HepG2 (cell line): ENCODE results near the gene DHX30. TPM values are rescaled to one million over a fixed set of nuclear protein-coding genes. Genes with fewer than 3 reads are reported as not detected.

Source experiments
- ATF7 ChIP-seq, 2 experiments: fragments of 450-650 bp in 1 of 2; sonication (generic) in 1 of 2; formaldehyde crosslinking in 1 of 2; IDR thresholded peaks; 2 replicates each; pipeline versions ENCODE4 v1.4.0 to v1.6.1; 2016 to 2020; ENCODE audit warnings: antibody characterized with exemption in 1 of 2, mild to moderate bottlenecking in 1 of 2, missing genetic modification reagents in 1 of 2
- CREM ChIP-seq, 2 experiments: sonication (generic) in 1 of 2; formaldehyde crosslinking in 1 of 2; IDR thresholded peaks; 2 replicates each; pipeline versions ENCODE4 v1.4.0 to v1.6.1; 2016 to 2020; ENCODE audit warnings: antibody characterized with exemption in 1 of 2, mild to moderate bottlenecking in 1 of 2, missing genetic modification reagents in 1 of 2
- EP300 ChIP-seq, 3 experiments: sonication (generic) in 1 of 3; formaldehyde crosslinking in 1 of 3; IDR thresholded peaks; 2 replicates each; pipeline versions ENCODE4 v1.5.1 to v1.6.1; 2011 to 2020; ENCODE audit warnings: low read depth in 2 of 3, low read length in 2 of 3, borderline replicate concordance in 1 of 3, improper control_type of control experiment in 1 of 3, mild to moderate bottlenecking in 1 of 3, missing genetic modification reagents in 1 of 3, moderate library complexity in 1 of 3
- FIP1L1 ChIP-seq: fragments of 200-400 bp; formaldehyde crosslinking; IDR thresholded peaks from 2 replicates; pipeline ENCODE4 v1.6.1; 2018; ENCODE audit warnings: low read depth, mild to moderate bottlenecking, low read length, moderate library complexity, borderline replicate concordance; ENCODE audit not compliant: insufficient read depth
- FOXP1 ChIP-seq, 2 experiments: fragments of 450-650 bp in 1 of 2; IDR thresholded peaks; 2 replicates each; pipeline ENCODE4 v1.6.1; 2017 to 2018; ENCODE audit warnings: antibody characterized with exemption in 1 of 2
- GATA4 ChIP-seq: sonication (generic); IDR thresholded peaks from 2 replicates; pipeline ENCODE4 v1.6.1; 2016; ENCODE audit warnings: antibody characterized with exemption, low read depth, borderline replicate concordance
- HMGA1 ChIP-seq: sonication (generic); formaldehyde crosslinking; conservative IDR thresholded peaks from 2 replicates; pipeline ENCODE4 v1.4.0; 2020; ENCODE audit warnings: missing genetic modification reagents
- IKZF1 ChIP-seq: fragments of 450-650 bp; IDR thresholded peaks from 2 replicates; pipeline ENCODE4 v1.7.1; 2016
- MIER3 ChIP-seq: IDR thresholded peaks from 2 replicates; pipeline ENCODE4 v1.6.1; 2016; ENCODE audit warnings: missing compliant biosample characterization, borderline replicate concordance
- NFYC ChIP-seq: IDR thresholded peaks from 2 replicates; pipeline ENCODE4 v1.6.1; 2016; ENCODE audit warnings: missing genetic modification reagents, missing compliant biosample characterization
- NR2F1 ChIP-seq, 2 experiments: fragments of 450-650 bp in 1 of 2; formaldehyde crosslinking in 1 of 2; IDR thresholded peaks; 2 replicates each; pipeline versions ENCODE4 v1.5.0 to v1.6.1; 2016 to 2020; ENCODE audit warnings: mild to moderate bottlenecking in 1 of 2, missing compliant biosample characterization in 1 of 2, missing genetic modification reagents in 1 of 2, moderate library complexity in 1 of 2
- PAX8 ChIP-seq: sonication (generic); formaldehyde crosslinking; IDR thresholded peaks from 2 replicates; pipeline ENCODE4 v1.8.0; 2022; ENCODE audit warnings: mild to moderate bottlenecking, missing genetic modification reagents, borderline replicate concordance
- PHF21A ChIP-seq: sonication (generic); formaldehyde crosslinking; IDR thresholded peaks from 2 replicates; pipeline ENCODE4 v1.5.0; 2020; ENCODE audit warnings: mild to moderate bottlenecking, missing genetic modification reagents
- PTBP1 ChIP-seq: fragments of 200-400 bp; formaldehyde crosslinking; IDR thresholded peaks from 2 replicates; pipeline ENCODE4 v1.6.1; 2018; ENCODE audit warnings: low read length, low read depth; ENCODE audit not compliant: poor library complexity, severe bottlenecking
- SKI ChIP-seq: fragments of 450-650 bp; IDR thresholded peaks from one replicate; pipeline ENCODE4 v1.6.1; 2018; ENCODE audit warnings: mild to moderate bottlenecking; ENCODE audit not compliant: partially characterized antibody
- SRSF1 ChIP-seq: fragments of 200-400 bp; formaldehyde crosslinking; optimal IDR thresholded peaks from 2 replicates; pipeline ENCODE3; 2017; ENCODE audit warnings: mild to moderate bottlenecking, low read depth, low read length, moderate library complexity
- U2AF1 ChIP-seq: fragments of 200-400 bp; formaldehyde crosslinking; optimal IDR thresholded peaks from 2 replicates; pipeline ENCODE3; 2017; ENCODE audit warnings: mild to moderate bottlenecking, low read depth, low read length
- ZBTB20 ChIP-seq: sonication (generic); formaldehyde crosslinking; IDR thresholded peaks from 2 replicates; pipeline ENCODE4 v1.8.1; 2023; ENCODE audit warnings: missing genetic modification reagents, low read depth, mild to moderate bottlenecking, borderline replicate concordance
- ZKSCAN8 ChIP-seq: IDR thresholded peaks from 2 replicates; pipeline ENCODE4 v1.6.1; 2016; ENCODE audit warnings: borderline replicate concordance, missing genetic modification reagents, missing compliant biosample characterization
- ZNF121 ChIP-seq: sonication (generic); formaldehyde crosslinking; IDR thresholded peaks from 2 replicates; pipeline ENCODE4 v1.5.0; 2020; ENCODE audit warnings: mild to moderate bottlenecking, missing genetic modification reagents
- ZNF367 ChIP-seq: sonication (generic); formaldehyde crosslinking; IDR thresholded peaks from 2 replicates; pipeline ENCODE4 v1.4.0; 2020; ENCODE audit warnings: missing genetic modification reagents, borderline replicate concordance
- ZNF781 ChIP-seq: sonication (generic); formaldehyde crosslinking; IDR thresholded peaks from 2 replicates; pipeline ENCODE4 v1.5.1; 2020; ENCODE audit warnings: borderline replicate concordance, mild to moderate bottlenecking, missing genetic modification reagents; ENCODE audit errors: not compliant biosample characterization
- polyA plus RNA-seq, 8 experiments: library from polyadenylated mRNA; depleted of rRNA in 3 of 8; stranded (reverse) in 7 of 8; unstranded in 1 of 8; fragments of >200 nt; fragmentation: Illumina TruSeq in 4 of 8; extraction: Trizol in 4 of 8; gene quantifications; 2 replicates each; pipeline versions ENCODE4 v1.2.1 to v1.2.3, GENCODE V29; 2011 to 2016; ENCODE audit warnings: low read depth in 4 of 8, missing spikeins in 1 of 8, mixed read lengths in 1 of 8; ENCODE audit not compliant: insufficient read depth in 1 of 8
- total RNA-seq, 5 experiments: library from RNA; depleted of rRNA; stranded (reverse); fragments of >200 nt; fragmentation: Illumina TruSeq; extraction: Trizol; gene quantifications; 2 replicates each; pipeline ENCODE4 v1.2.3, GENCODE V29; 2016; ENCODE audit warnings: low read depth in 1 of 5
- TF ChIP-seq, protein P1 (sequence below): sonication (generic); formaldehyde crosslinking; IDR thresholded peaks from 2 replicates; pipeline ENCODE4 v1.4.0; 2020; ENCODE audit warnings: missing genetic modification reagents, borderline replicate concordance
- TF ChIP-seq, protein P2 (sequence below): sonication (generic); formaldehyde crosslinking; IDR thresholded peaks from 2 replicates; pipeline ENCODE4 v1.5.1; 2020; ENCODE audit warnings: missing genetic modification reagents, mild to moderate bottlenecking, borderline replicate concordance

DHX30 gene
- total and polyA plus RNA-seq, 2 of the 13 experiments (the other 11 are each of a cell fraction or from before 2014, with no cell fraction given): 30.6 to 59.4 TPM

DNA sequence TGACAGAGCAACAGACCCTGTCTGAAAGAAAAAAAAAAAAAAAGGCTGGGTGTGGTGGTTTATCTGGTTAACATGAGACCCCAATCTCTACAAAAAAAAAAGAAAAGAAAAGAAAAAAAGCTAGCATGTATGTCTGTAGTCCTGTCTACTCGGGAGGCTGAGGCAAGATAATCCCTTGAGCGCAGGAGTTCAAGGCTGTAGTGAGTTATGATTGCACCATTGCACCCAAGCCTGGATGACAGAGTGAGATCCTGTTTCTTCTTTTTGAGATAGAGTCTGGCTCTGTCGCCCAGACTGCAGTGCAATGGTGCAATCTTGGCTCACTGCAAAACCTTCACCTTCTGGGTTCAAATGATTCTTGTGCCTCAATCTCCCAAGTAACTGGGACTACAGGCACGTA, 8.4 kb upstream of the DHX30 start (continued):
- TF ChIP-seq GATA4 (no peak), PHF21A (CRISPR knock-in tag) (no peak), ZNF781 (CRISPR knock-in tag) (no peak), SRSF1 (no peak), ZBTB20 (no peak), FOXP1 (IDR thresholded peaks at IDR 0.05) (no peak), FOXP1 (CRISPR knock-in tag; IDR thresholded peaks at IDR 0.05) (no peak; the same call in 1 of the 2 replicates), SKI (peak; percentile 71), NR2F1 (CRISPR knock-in tag; IDR thresholded peaks at IDR 0.05) (peak in 1 of 2 experiments; percentile 28; a peak in 1 of 4 replicates), IKZF1 (no peak), NFYC (no peak), HMGA1 (CRISPR knock-in tag) (no peak), ZNF121 (no peak), U2AF1 (no peak), CREM (IDR thresholded peaks at IDR 0.05) (no peak), CREM (CRISPR knock-in tag; IDR thresholded peaks at IDR 0.05) (no peak), MIER3 (peak; percentile 56; the same call in 1 of the 2 replicates), ZNF367 (CRISPR knock-in tag) (no peak), FIP1L1 (no peak), ZKSCAN8 (CRISPR knock-in tag) (0 out of 2 replicates have a peak, but pooled peaks have one; percentile 33), PTBP1 (no peak), EP300 (IDR thresholded peaks at IDR 0.05; ENCODE audit: low read depth in 2 of 2, low read length in 2 of 2) (peak in 1 of 2 experiments; percentile 56; a peak in 1 of 4 replicates), EP300 (CRISPR knock-in tag; IDR thresholded peaks at IDR 0.05; ENCODE audit: borderline replicate concordance) (0 out of 2 replicates have a peak, but pooled peaks have one; percentile 32), PAX8 (CRISPR knock-in tag) (no peak), ATF7 (IDR thresholded peaks at IDR 0.05) (peak; percentile 7; the same call in 1 of the 2 replicates), ATF7 (CRISPR knock-in tag; IDR thresholded peaks at IDR 0.05) (no peak)
- TF ChIP-seq, protein P1, sequence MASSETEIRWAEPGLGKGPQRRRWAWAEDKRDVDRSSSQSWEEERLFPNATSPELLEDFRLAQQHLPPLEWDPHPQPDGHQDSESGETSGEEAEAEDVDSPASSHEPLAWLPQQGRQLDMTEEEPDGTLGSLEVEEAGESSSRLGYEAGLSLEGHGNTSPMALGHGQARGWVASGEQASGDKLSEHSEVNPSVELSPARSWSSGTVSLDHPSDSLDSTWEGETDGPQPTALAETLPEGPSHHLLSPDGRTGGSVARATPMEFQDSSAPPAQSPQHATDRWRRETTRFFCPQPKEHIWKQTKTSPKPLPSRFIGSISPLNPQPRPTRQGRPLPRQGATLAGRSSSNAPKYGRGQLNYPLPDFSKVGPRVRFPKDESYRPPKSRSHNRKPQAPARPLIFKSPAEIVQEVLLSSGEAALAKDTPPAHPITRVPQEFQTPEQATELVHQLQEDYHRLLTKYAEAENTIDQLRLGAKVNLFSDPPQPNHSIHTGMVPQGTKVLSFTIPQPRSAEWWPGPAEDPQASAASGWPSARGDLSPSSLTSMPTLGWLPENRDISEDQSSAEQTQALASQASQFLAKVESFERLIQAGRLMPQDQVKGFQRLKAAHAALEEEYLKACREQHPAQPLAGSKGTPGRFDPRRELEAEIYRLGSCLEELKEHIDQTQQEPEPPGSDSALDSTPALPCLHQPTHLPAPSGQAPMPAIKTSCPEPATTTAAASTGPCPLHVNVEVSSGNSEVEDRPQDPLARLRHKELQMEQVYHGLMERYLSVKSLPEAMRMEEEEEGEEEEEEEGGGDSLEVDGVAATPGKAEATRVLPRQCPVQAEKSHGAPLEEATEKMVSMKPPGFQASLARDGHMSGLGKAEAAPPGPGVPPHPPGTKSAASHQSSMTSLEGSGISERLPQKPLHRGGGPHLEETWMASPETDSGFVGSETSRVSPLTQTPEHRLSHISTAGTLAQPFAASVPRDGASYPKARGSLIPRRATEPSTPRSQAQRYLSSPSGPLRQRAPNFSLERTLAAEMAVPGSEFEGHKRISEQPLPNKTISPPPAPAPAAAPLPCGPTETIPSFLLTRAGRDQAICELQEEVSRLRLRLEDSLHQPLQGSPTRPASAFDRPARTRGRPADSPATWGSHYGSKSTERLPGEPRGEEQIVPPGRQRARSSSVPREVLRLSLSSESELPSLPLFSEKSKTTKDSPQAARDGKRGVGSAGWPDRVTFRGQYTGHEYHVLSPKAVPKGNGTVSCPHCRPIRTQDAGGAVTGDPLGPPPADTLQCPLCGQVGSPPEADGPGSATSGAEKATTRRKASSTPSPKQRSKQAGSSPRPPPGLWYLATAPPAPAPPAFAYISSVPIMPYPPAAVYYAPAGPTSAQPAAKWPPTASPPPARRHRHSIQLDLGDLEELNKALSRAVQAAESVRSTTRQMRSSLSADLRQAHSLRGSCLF (CRISPR knock-in tag): no peak
- TF ChIP-seq, protein P2, sequence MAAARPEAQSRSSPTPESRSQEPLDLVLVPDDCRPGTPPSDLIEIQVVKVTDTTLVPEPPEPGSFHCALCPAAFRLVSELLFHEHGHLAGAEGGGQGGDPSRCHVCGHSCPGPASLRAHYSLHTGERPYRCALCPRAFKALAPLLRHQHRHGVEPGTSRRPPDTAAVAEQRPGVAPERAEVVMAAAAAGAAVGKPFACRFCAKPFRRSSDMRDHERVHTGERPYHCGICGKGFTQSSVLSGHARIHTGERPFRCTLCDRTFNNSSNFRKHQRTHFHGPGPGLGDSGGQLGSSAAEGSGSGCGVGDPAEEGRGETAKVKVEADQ (CRISPR knock-in tag): no peak
